ENCODE data around the gene EPHA1.

EPHA1 gene

GRCh38 chr7:143343596-143343995 lies 65.1 kb downstream of the EPHA1 start:
- DNase-seq: no peak

DNA sequence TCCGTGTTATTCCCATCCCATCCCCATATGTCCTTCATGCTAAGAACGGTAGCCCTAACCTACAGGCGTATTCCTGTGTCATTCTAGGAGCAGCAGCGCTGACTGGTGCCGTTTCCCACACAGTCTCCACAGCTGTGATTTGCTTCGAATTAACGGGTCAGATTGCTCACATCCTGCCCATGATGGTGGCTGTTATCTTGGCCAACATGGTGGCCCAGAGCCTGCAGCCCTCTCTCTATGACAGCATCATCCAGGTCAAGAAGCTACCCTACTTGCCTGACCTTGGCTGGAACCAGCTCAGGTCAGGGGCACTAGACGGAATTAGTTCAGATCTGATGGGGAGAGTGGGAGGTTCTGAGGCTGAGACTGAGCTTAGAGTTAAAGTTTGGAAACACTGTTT lies 66.8 kb downstream of the EPHA1 start:
- DNase-seq: no peak
